Loucy (cell line): ENCODE results near the gene PHC3.

Source experiments
- EZH2phosphoT487 ChIP-seq: fragments of 200-600 bp; IDR thresholded peaks from 2 replicates; pipeline ENCODE4 v1.6.1; 2018; ENCODE audit warnings: antibody characterized with exemption, mild to moderate bottlenecking, moderate library complexity, borderline replicate concordance
- TF ChIP-seq, protein P1 (sequence below): fragments of 200-600 bp; sonication (generic); conservative IDR thresholded peaks from 2 replicates; pipeline ENCODE4 v1.5.1; 2014; ENCODE audit warnings: mild to moderate bottlenecking, antibody characterized with exemption, low read length

DNA sequence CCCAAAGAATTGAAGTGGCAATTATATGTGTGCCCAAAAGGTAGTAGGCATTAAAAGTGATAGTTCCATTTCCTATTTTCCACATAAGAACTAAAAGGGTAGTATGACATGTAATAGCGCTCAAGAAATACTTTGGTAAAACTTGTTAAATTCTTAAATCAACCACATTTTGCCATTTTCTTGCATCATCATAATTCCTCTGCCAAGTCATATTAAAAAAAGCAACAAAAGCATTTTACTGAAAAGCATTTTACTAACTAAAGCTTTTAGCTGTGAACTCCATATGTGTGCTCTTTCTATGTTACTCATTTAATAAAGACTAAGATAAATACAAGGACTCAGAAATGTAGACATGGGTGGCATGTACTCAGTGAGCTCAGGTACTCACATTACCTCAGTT lies 73.6 kb downstream of the PHC3 start:
- TF ChIP-seq, protein P1, sequence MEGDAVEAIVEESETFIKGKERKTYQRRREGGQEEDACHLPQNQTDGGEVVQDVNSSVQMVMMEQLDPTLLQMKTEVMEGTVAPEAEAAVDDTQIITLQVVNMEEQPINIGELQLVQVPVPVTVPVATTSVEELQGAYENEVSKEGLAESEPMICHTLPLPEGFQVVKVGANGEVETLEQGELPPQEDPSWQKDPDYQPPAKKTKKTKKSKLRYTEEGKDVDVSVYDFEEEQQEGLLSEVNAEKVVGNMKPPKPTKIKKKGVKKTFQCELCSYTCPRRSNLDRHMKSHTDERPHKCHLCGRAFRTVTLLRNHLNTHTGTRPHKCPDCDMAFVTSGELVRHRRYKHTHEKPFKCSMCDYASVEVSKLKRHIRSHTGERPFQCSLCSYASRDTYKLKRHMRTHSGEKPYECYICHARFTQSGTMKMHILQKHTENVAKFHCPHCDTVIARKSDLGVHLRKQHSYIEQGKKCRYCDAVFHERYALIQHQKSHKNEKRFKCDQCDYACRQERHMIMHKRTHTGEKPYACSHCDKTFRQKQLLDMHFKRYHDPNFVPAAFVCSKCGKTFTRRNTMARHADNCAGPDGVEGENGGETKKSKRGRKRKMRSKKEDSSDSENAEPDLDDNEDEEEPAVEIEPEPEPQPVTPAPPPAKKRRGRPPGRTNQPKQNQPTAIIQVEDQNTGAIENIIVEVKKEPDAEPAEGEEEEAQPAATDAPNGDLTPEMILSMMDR, result no peak
- no peak for TF ChIP-seq EZH2phosphoT487
